HEK293 (cell line): ENCODE measurements around the gene SIL1.
"Not testable (repeated sequence)": the region's sequence is repeated elsewhere in the genome, so short reads cannot be mapped to it uniquely, and the experiment has no call there.

Experiments used
- CTCF ChIA-PET: fragments of 350-600 bp; formaldehyde crosslinking; extraction: SDS; loops from one replicate; lab custom pipeline; 2021; ENCODE audit warnings: antibody characterized with exemption; lab: Yijun Ruan, JAX
- POLR2A ChIA-PET: fragments of 300-600 bp; formaldehyde crosslinking; extraction: SDS; loops from one replicate; lab custom pipeline; 2020; ENCODE audit warnings: antibody characterized with exemption, inconsistent platforms; lab: Yijun Ruan, JAX
- H3K27ac ChIP-seq: fragments of 200-500 bp; sonication (Bioruptor generic); 2 replicates; pipeline ENCODE4 v1.5.1; 2014; ENCODE audit warnings: low read depth, low read length, control low read depth, inconsistent platforms; ENCODE audit errors: extremely low read depth
- H3K36me3 ChIP-seq, 2 experiments: fragments of 200-500 bp in 1 of 2; sonication (Bioruptor generic) in 1 of 2; 1 replicate in 1 of 2; 2 replicates in 1 of 2; pipeline ENCODE4 v1.5.1; 2014 to 2017; ENCODE audit warnings: inconsistent platforms in 2 of 2, low read length in 2 of 2; ENCODE audit not compliant: control insufficient read depth in 2 of 2, insufficient read depth in 1 of 2
- H3K4me1 ChIP-seq: fragments of 200-500 bp; sonication (Bioruptor generic); 2 replicates; pipeline ENCODE4 v1.5.1; 2014; ENCODE audit warnings: mild to moderate bottlenecking, low read length, inconsistent platforms; ENCODE audit not compliant: control insufficient read depth, insufficient read depth
- H3K4me3 ChIP-seq: 2 replicates; pipeline ENCODE4 v1.5.1; 2011; ENCODE audit warnings: low read depth, mild to moderate bottlenecking, control low read depth, low read length, moderate library complexity
- H3K9me3 ChIP-seq: fragments of 200-500 bp; sonication (Bioruptor generic); 2 replicates; pipeline ENCODE4 v1.5.1; 2014; ENCODE audit warnings: low read depth, low read length, inconsistent platforms; ENCODE audit not compliant: control insufficient read depth, insufficient read depth
- GLI2 ChIP-seq: fragments of 450-650 bp; formaldehyde crosslinking; IDR thresholded peaks from 2 replicates; pipeline ENCODE4; 2017; ENCODE audit warnings: missing biosample characterization, missing genetic modification characterization, low read depth, borderline replicate concordance
- PRDM1 ChIP-seq: fragments of 450-650 bp; formaldehyde crosslinking; IDR thresholded peaks from 2 replicates; pipeline ENCODE4; 2016; ENCODE audit warnings: missing biosample characterization, missing genetic modification characterization
- TRIM28 ChIP-seq: IDR thresholded peaks from 2 replicates; pipeline ENCODE4 v1.6.1; 2011; ENCODE audit warnings: low read length, control low read depth, borderline replicate concordance
- ZBTB6 ChIP-seq: fragments of 450-650 bp; formaldehyde crosslinking; IDR thresholded peaks from 2 replicates; pipeline ENCODE4 v1.5.1; 2017; ENCODE audit warnings: missing biosample characterization, missing genetic modification characterization
- ZFP41 ChIP-seq: fragments of 450-650 bp; formaldehyde crosslinking; IDR thresholded peaks from 2 replicates; pipeline ENCODE4 v1.5.1; 2016; ENCODE audit warnings: missing biosample characterization, missing genetic modification characterization, borderline replicate concordance
- ZIC2 ChIP-seq: fragments of 450-650 bp; formaldehyde crosslinking; IDR thresholded peaks from 2 replicates; pipeline ENCODE4 v1.5.1; 2016; ENCODE audit warnings: missing biosample characterization, missing genetic modification characterization
- ZNF121 ChIP-seq: fragments of 450-650 bp; formaldehyde crosslinking; IDR thresholded peaks from 2 replicates; pipeline ENCODE4 v1.5.1; 2016; ENCODE audit warnings: missing biosample characterization, missing genetic modification characterization
- ZNF24 ChIP-seq: fragments of 450-650 bp; formaldehyde crosslinking; IDR thresholded peaks from 2 replicates; pipeline ENCODE4 v1.5.1; 2016; ENCODE audit warnings: missing biosample characterization, missing genetic modification characterization
- ZNF362 ChIP-seq: fragments of 450-650 bp; formaldehyde crosslinking; IDR thresholded peaks from 2 replicates; pipeline ENCODE4 v1.5.1; 2016; ENCODE audit warnings: missing biosample characterization, missing genetic modification characterization
- ZNF510 ChIP-seq: fragments of 450-650 bp; formaldehyde crosslinking; IDR thresholded peaks from 2 replicates; pipeline ENCODE4 v1.5.1; 2018; ENCODE audit warnings: mild to moderate bottlenecking, missing genetic modification characterization, missing biosample characterization; ENCODE audit not compliant: insufficient replicate concordance
- ZNF560 ChIP-seq: fragments of 450-650 bp; formaldehyde crosslinking; IDR thresholded peaks from 2 replicates; pipeline ENCODE4 v1.5.1; 2017; ENCODE audit warnings: missing biosample characterization, missing genetic modification characterization, borderline replicate concordance
- ZNF704 ChIP-seq: fragments of 450-650 bp; formaldehyde crosslinking; IDR thresholded peaks from 2 replicates; pipeline ENCODE4 v1.5.1; 2016; ENCODE audit warnings: missing biosample characterization, missing genetic modification characterization
- ZSCAN23 ChIP-seq: fragments of 450-650 bp; formaldehyde crosslinking; IDR thresholded peaks from 2 replicates; pipeline ENCODE4 v1.5.1; 2016; ENCODE audit warnings: missing biosample characterization, missing genetic modification characterization
- ZSCAN30 ChIP-seq: fragments of 450-650 bp; IDR thresholded peaks from 2 replicates; pipeline ENCODE4 v1.5.1; 2018; ENCODE audit warnings: missing biosample characterization, mild to moderate bottlenecking, missing genetic modification characterization, moderate library complexity

The SIL1 gene

GRCh38 chr5:139193928-139194327, 4.2 kb downstream of the SIL1 start:
- Histone ChIP-seq H3K9me3 (no peaks in the 10 kb centered on the region), H3K36me3 (peaks cover 0 to 14% of the 10 kb centered on the region in 2 experiments; a peak in 2 of 3 replicates), H3K27ac (no peak overlapping the region), H3K4me1 (peaks cover 12% of the 10 kb centered on the region), H3K4me3 (no peak overlapping the region)
- ChIA-PET CTCF (interaction anchor here (0.8 to 1.0 kb wide), 2 partner anchors 37 to 78 kb away, joined by 3 read pairs; no protein-coding TSS in a partner anchor), POLR2A (interaction anchor here (1.1 kb wide), 1 partner anchor 148 kb away, joined by 3 read pairs; the partner anchor contains the start of gene PAIP2)
- TF ChIP-seq TRIM28, result no peak
- TF ChIP-seq ZBTB6 (tag by site-specific recombination), result no peak
- 0 out of 2 replicates have a peak, but pooled peaks have one; percentile 12 for TF ChIP-seq PRDM1

GRCh38 chr5:139192906-139193305, 5.3 kb downstream of the SIL1 start:
- H3K4me3 ChIP-seq, H3K27ac ChIP-seq, H3K9me3 ChIP-seq, POLR2A ChIA-PET: not testable (repeated sequence)
- CTCF ChIA-PET, result interaction anchor here (0.6 to 0.7 kb wide), 2 partner anchors 16 to 115 kb away, joined by 4 read pairs; no protein-coding TSS in a partner anchor
- Histone ChIP-seq H3K4me1 (peaks cover 19% of the 10 kb centered on the region), H3K36me3 (peaks cover 0 to 14% of the 10 kb centered on the region in 2 experiments; a peak in 2 of 3 replicates)
- peak; percentile 24; the same call in 1 of the 2 replicates for TF ChIP-seq ZNF362 (tag by site-specific recombination)

- CTCF ChIA-PET, H3K27ac ChIP-seq, H3K9me3 ChIP-seq, H3K4me3 ChIP-seq, POLR2A ChIA-PET: not testable (repeated sequence)
- TF ChIP-seq ZNF121 (peak; percentile 90), ZNF362 (tag by site-specific recombination) (peak; percentile 69; the same call in 1 of the 2 replicates)
- H3K36me3 ChIP-seq, result peaks cover 0 to 14% of the 10 kb centered on the region in 2 experiments; a peak in 2 of 3 replicates
- peaks cover 14% of the 10 kb centered on the region for H3K4me1 ChIP-seq
These were observed 6.2 kb downstream of the SIL1 start for GRCh38 chr5:139191954-139192353.

- H3K27ac ChIP-seq, result no peak overlapping the region
- no peak overlapping the region for H3K4me3 ChIP-seq
- ChIA-PET CTCF (no interaction called here), POLR2A (interaction anchor here (3.9 kb wide), 1 partner anchor 8 kb away, joined by 10 read pairs; the partner anchor contains the start of gene SIL1)
- H3K9me3 ChIP-seq, result no peaks in the 10 kb centered on the region
- peaks cover 0 to 10% of the 10 kb centered on the region in 2 experiments; a peak in 2 of 3 replicates for H3K36me3 ChIP-seq
- peaks cover 9% of the 10 kb centered on the region for H3K4me1 ChIP-seq
- no peak for TF ChIP-seq GLI2 (tag by site-specific recombination)
- no peak for TF ChIP-seq ZNF704 (tag by site-specific recombination)
- TF ChIP-seq ZSCAN30, result no peak
- TF ChIP-seq ZSCAN23, result no peak
- TF ChIP-seq ZFP41 (tag by site-specific recombination), result no peak
- TF ChIP-seq ZNF560 (tag by site-specific recombination), result no peak
- TF ChIP-seq ZIC2, result no peak
- no peak for TF ChIP-seq TRIM28
- no peak for TF ChIP-seq ZNF24 (tag by site-specific recombination)
- no peak for TF ChIP-seq ZNF510 (tag by site-specific recombination)
These were observed 8.0 kb downstream of the SIL1 start for GRCh38 chr5:139190125-139190524.
